Ovary (tissue), 3 donors: ENCODE results near the gene JPH3.

Source experiments
- CTCF ChIP-seq, 3 donors: fragments of 450-650 bp in 2 of 3; fragments of 200-600 bp in 1 of 3; IDR thresholded peaks; one replicate each; pipeline versions ENCODE4 v1.5.1 to v1.8.0; 2016 to 2022; ENCODE audit warnings: antibody characterized with exemption in 3 of 3, mild to moderate bottlenecking in 1 of 3
- EP300 ChIP-seq: sonication (generic); formaldehyde crosslinking; IDR thresholded peaks from one replicate; pipeline ENCODE4 v1.6.1; 2017; ENCODE audit warnings: antibody characterized with exemption
- POLR2A ChIP-seq: fragments of 450-650 bp; IDR thresholded peaks from one replicate; pipeline ENCODE4 v1.6.1; 2017; ENCODE audit warnings: antibody characterized with exemption, mild to moderate bottlenecking, moderate library complexity
- donor health status: DM: no; HTN: no; CAD: no.

- TF ChIP-seq CTCF (IDR thresholded peaks at IDR 0.05) (no peak), EP300 (no peak), POLR2A (no peak)
These were observed 120.9 kb downstream of the JPH3 start for GRCh38 chr16:87723226-87723623.
